Endometrial microvascular endothelial cells (primary cell): ENCODE results near the gene RMRP. TPM values are rescaled to one million over a fixed set of nuclear protein-coding genes. Genes with fewer than 3 reads are reported as not detected.

Source experiments
- total RNA-seq: library from RNA; depleted of rRNA; stranded (reverse); fragments of >200 nt; gene quantifications from one replicate; pipeline ENCODE4 v1.2.3, GENCODE V29; 2015; ENCODE audit errors: inconsistent ontology term

RMRP gene
- total RNA-seq, 1 donor from 2014 or later = 269 TPM

Other genes starting within 250 kb of the RMRP start
- gene RUSC2, start 167.9 kb downstream of the RMRP start, total RNA-seq = 35.9 TPM
- gene TESK1, start 52.8 kb downstream of the RMRP start, total RNA-seq = 12.9 TPM
- not detected for gene CD72, start 39.6 kb downstream of the RMRP start, total RNA-seq
- gene SIT1, start 7.1 kb downstream of the RMRP start, total RNA-seq = not detected
- 5.0 TPM for gene CCDC107, start 273 bp upstream of the RMRP start, total RNA-seq
- gene ARHGEF39, start 7.2 kb upstream of the RMRP start, total RNA-seq = 2.8 TPM
- gene CA9, start 15.9 kb upstream of the RMRP start, total RNA-seq = not detected
- 99.1 TPM for gene TPM2, start 31.9 kb upstream of the RMRP start, total RNA-seq
- 358 TPM for gene TLN1, start 74.2 kb upstream of the RMRP start, total RNA-seq
- gene CREB3, start 74.6 kb upstream of the RMRP start, total RNA-seq = 64.9 TPM
- 51.3 TPM for gene GBA2, start 91.2 kb upstream of the RMRP start, total RNA-seq
- 17.2 TPM for gene RGP1, start 91.3 kb upstream of the RMRP start, total RNA-seq
- gene MSMP, start 96.3 kb upstream of the RMRP start, total RNA-seq = 5.3 TPM
- gene NPR2, start 133.6 kb upstream of the RMRP start, total RNA-seq = 18.3 TPM
- gene SPAG8, start 154.2 kb upstream of the RMRP start, total RNA-seq = not detected
- gene HINT2, start 157.0 kb upstream of the RMRP start, total RNA-seq = 53.3 TPM
- gene FAM221B, start 170.7 kb upstream of the RMRP start, total RNA-seq = not detected
- 0.09 TPM for gene TMEM8B, start 171.2 kb upstream of the RMRP start, total RNA-seq
- not detected for gene OR13J1, start 212.4 kb upstream of the RMRP start, total RNA-seq
- gene HRCT1, start 248.2 kb upstream of the RMRP start, total RNA-seq = 0.19 TPM